Measurements from ENCODE around the gene INSIG2. TPM values are rescaled to one million over a fixed set of nuclear protein-coding genes. Genes with fewer than 3 reads are reported as not detected.
A peak's percentile ranks its signal among the peaks of the same experiment; 100 is the strongest.

Gene INSIG2
- total and polyA plus RNA-seq, 2 of the 4 experiments (the other 2 are of a cell fraction), result 9.1 to 11.7 TPM

DNA sequence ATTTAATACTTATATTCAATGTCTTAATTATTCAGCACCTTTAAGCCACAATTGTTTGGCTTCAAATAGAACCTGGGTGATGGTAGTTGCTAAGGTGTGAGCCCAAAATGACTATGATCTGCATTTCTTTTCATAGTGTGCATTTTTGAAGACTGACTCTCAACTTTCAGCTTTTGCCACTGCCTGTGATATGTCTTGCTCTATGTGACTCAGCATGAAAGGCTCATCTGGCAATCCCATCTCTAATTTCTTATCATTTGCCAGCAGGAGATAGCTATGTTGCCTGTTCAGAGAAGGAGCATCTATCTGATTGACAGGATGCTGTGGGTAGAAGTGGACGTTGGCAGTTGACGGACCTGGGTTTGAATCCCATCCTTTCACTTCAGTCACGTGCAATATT lies 39.9 kb upstream of the INSIG2 start:
- Histone ChIP-seq H3K36me3 (ENCODE audit: control insufficient read depth, insufficient read depth, low read length) (no peaks in the 10 kb centered on the region), H4K8ac (ENCODE audit: low read depth in 2 of 2, low read length in 2 of 2) (no peak overlapping the region), H3K9ac (ENCODE audit: low read depth, low read length) (no peak overlapping the region), H4K20me1 (ENCODE audit: insufficient read depth, low read length) (no peaks in the 10 kb centered on the region), H3K14ac (replicated peaks; ENCODE audit: low read depth, low read length) (no peak overlapping the region), H3K4me3 (ENCODE audit: insufficient read depth, low read depth, low read length) (no peak overlapping the region), H4K5ac (ENCODE audit: low read depth, low read length) (no peak overlapping the region), H3K4me2 (ENCODE audit: low read depth, low read length) (no peak overlapping the region), H3K4me1 (ENCODE audit: control insufficient read depth, insufficient read depth, low read length) (no peaks in the 10 kb centered on the region), H3K79me1 (ENCODE audit: low read depth in 1 of 2, low read length in 2 of 2) (no peaks in the 10 kb centered on the region), H2BK120ac (ENCODE audit: low read depth, low read length) (no peak overlapping the region), H2AK9ac (replicated peaks; ENCODE audit: low read depth, low read length, poor library complexity) (no peak overlapping the region), H3K4ac (ENCODE audit: low read depth, low read length) (no peak overlapping the region), H2BK5ac (ENCODE audit: low read depth, low read length, poor library complexity, severe bottlenecking) (no peak overlapping the region), H4K91ac (ENCODE audit: insufficient read depth, low read depth, low read length) (no peak overlapping the region), H2AK5ac (ENCODE audit: low read depth, low read length) (no peak overlapping the region), H2BK20ac (ENCODE audit: low read depth, low read length) (no peak overlapping the region), H3K9me1 (ENCODE audit: insufficient read depth, low read length) (no peaks in the 10 kb centered on the region), H3K18ac (ENCODE audit: low read depth, low read length) (no peak overlapping the region), H2BK15ac (ENCODE audit: low read depth, low read length) (no peak overlapping the region), H3K56ac (ENCODE audit: extremely low read depth, insufficient read depth, low read length) (no peak overlapping the region), H3K23ac (ENCODE audit: low read depth, low read length) (no peak overlapping the region), H3K9me3 (ENCODE audit: control insufficient read depth, insufficient read depth, low read length) (no peaks in the 10 kb centered on the region), H3K27ac (ENCODE audit: insufficient read depth, low read length) (no peak overlapping the region), H3K27me3 (ENCODE audit: control insufficient read depth, insufficient read depth, low read length) (peaks cover 26% of the 10 kb centered on the region), H2AFZ (replicated peaks; ENCODE audit: low read length, poor library complexity) (no peak overlapping the region)
- ATAC-seq (ENCODE audit: low read depth), result no peak
- CTCF ChIA-PET, result interaction anchor here (2.9 kb wide), 1 partner anchor 16 kb away, joined by 11 read pairs; no protein-coding TSS in a partner anchor
- no peak for TF ChIP-seq CEBPB (IDR thresholded peaks at IDR 0.05; ENCODE audit: low read depth, low read length)
- in situ Hi-C loops (cut with MboI; ENCODE audit: low sequenced_read_pairs), result loop anchor here (25.0 kb wide), 1 partner anchor 814 kb away; no protein-coding TSS in a partner anchor
- POLR2A ChIA-PET (ENCODE audit: unreplicated experiment), result no interaction called here
- peak; percentile 4 for DNase-seq
- no CpG with 5 or more reads among the region's 3 CpGs for WGBS, 2 experiments (ENCODE audit: extremely low coverage in 2 of 2, insufficient read length in 1 of 2)
- intact Hi-C loops (cut with micrococcal nuclease), result loop anchor here (5.0 kb wide), 1 partner anchor 154 kb away; no protein-coding TSS in a partner anchor
- no TSS peak for BruUV-seq (replicated peaks)
- dilution Hi-C loops (cut with HindIII; ENCODE audit: low sequenced_read_pairs, unreplicated experiment), result no loop called here
